ENCODE data around the gene TSR3.

The TSR3 gene

GRCh38 chr16:1333149-1333812, 18.4 kb downstream of the TSR3 start, which contains the start of gene BAIAP3:
TSS of gene BAIAP3 (plus strand) at chr16:1333645. CDS start at chr16:1338550, 4,905 bp downstream.
- Histone ChIP-seq H3K9me3 (ENCODE audit: control insufficient read depth, low read length) (no peaks in the 10 kb centered on the region), H3K36me3 (ENCODE audit: control insufficient read depth, insufficient read depth, low read length) (no peaks in the 10 kb centered on the region), H3K27me3 (ENCODE audit: control insufficient read depth, insufficient read depth, low read length) (no peaks in the 10 kb centered on the region), H3K4me1 (peaks cover 6% of the 10 kb centered on the region), H3K79me2 (no peaks in the 10 kb centered on the region), H2AFZ (peak within 1 kb of the TSS; percentile 1), H3K4me3 (ENCODE audit: low read depth, low read length) (peak within 1 kb of the TSS; percentile 54), H3K4me2 (ENCODE audit: low read length) (peak within 1 kb of the TSS; percentile 77), H3K9ac (no peak within 1 kb of the TSS), H3K27ac (no peak within 1 kb of the TSS)
- TF ChIP-seq CTCF (IDR thresholded peaks at IDR 0.05), result no peak

- Histone ChIP-seq H2AFZ (peak overlapping the region; percentile 1), H3K79me2 (no peaks in the 10 kb centered on the region), H3K9ac (no peak overlapping the region), H3K36me3 (ENCODE audit: control insufficient read depth, insufficient read depth, low read length) (no peaks in the 10 kb centered on the region), H3K4me2 (ENCODE audit: low read length) (peak overlapping the region; percentile 77), H3K4me1 (peaks cover 6% of the 10 kb centered on the region), H3K27me3 (ENCODE audit: control insufficient read depth, insufficient read depth, low read length) (no peaks in the 10 kb centered on the region), H3K4me3 (ENCODE audit: low read depth, low read length) (peak overlapping the region; percentile 54), H3K27ac (no peak overlapping the region), H3K9me3 (ENCODE audit: control insufficient read depth, low read length) (no peaks in the 10 kb centered on the region)
- TF ChIP-seq CTCF (IDR thresholded peaks at IDR 0.05), result no peak
These were observed 19.0 kb downstream of the TSR3 start for GRCh38 chr16:1332618-1333148.

GRCh38 chr16:1331712-1332617, 19.7 kb downstream of the TSR3 start:
- peak overlapping the region; percentile 46 for H3K4me3 ChIP-seq (ENCODE audit: low read depth, low read length)
- no peaks in the 10 kb centered on the region for H3K36me3 ChIP-seq (ENCODE audit: control insufficient read depth, insufficient read depth, low read length)
- H3K27ac ChIP-seq, result peak overlapping the region; percentile 5
- H3K9me3 ChIP-seq (ENCODE audit: control insufficient read depth, low read length), result no peaks in the 10 kb centered on the region
- no peak for TF ChIP-seq CTCF (IDR thresholded peaks at IDR 0.05)
- peak overlapping the region; percentile 77 for H3K4me2 ChIP-seq (ENCODE audit: low read length)
- peak overlapping the region; percentile 40 for H2AFZ ChIP-seq
- peaks cover 6% of the 10 kb centered on the region for H3K4me1 ChIP-seq
- H3K9ac ChIP-seq, result no peak overlapping the region
- H3K79me2 ChIP-seq, result no peaks in the 10 kb centered on the region
- H3K27me3 ChIP-seq (ENCODE audit: control insufficient read depth, insufficient read depth, low read length), result no peaks in the 10 kb centered on the region

- Histone ChIP-seq H3K27me3 (ENCODE audit: control insufficient read depth, insufficient read depth, low read length) (no peaks in the 10 kb centered on the region), H3K4me3 (ENCODE audit: low read depth, low read length) (peak overlapping the region; percentile 46), H3K9ac (no peak overlapping the region), H3K9me3 (ENCODE audit: control insufficient read depth, low read length) (no peaks in the 10 kb centered on the region), H3K4me1 (peaks cover 6% of the 10 kb centered on the region), H2AFZ (peak overlapping the region; percentile 40), H3K79me2 (no peaks in the 10 kb centered on the region), H3K4me2 (ENCODE audit: low read length) (peak overlapping the region; percentile 77), H3K27ac (peak overlapping the region; percentile 5), H3K36me3 (ENCODE audit: control insufficient read depth, insufficient read depth, low read length) (no peaks in the 10 kb centered on the region)
- no peak for TF ChIP-seq CTCF (IDR thresholded peaks at IDR 0.05)
These were observed 20.6 kb downstream of the TSR3 start for GRCh38 chr16:1330931-1331711.

Measured in parathyroid adenoma (tissue), 2 donors.